HepG2 (cell line): Measurements from ENCODE around the gene SEBOX. TPM values are rescaled to one million over a fixed set of nuclear protein-coding genes. Genes with fewer than 3 reads are reported as not detected.

Experiments
- HDAC6 ChIP-seq: fragments of 200-600 bp; sonication (generic); IDR thresholded peaks from 2 replicates; pipeline ENCODE4 v1.7.0; 2017; ENCODE audit warnings: mild to moderate bottlenecking, antibody characterized with exemption, low read length, low read depth
- NFE2 ChIP-seq: sonication (generic); formaldehyde crosslinking; IDR thresholded peaks from 2 replicates; pipeline ENCODE4 v1.4.0; 2020; ENCODE audit warnings: missing genetic modification reagents
- NPAS2 ChIP-seq: sonication (generic); formaldehyde crosslinking; IDR thresholded peaks from 2 replicates; pipeline ENCODE4 v1.8.0; 2022; ENCODE audit warnings: mild to moderate bottlenecking, missing genetic modification reagents, borderline replicate concordance
- RBAK ChIP-seq: sonication (generic); formaldehyde crosslinking; IDR thresholded peaks from 2 replicates; pipeline ENCODE4 v1.5.1; 2020; ENCODE audit warnings: mild to moderate bottlenecking, missing genetic modification reagents
- SP4 ChIP-seq: sonication (generic); formaldehyde crosslinking; IDR thresholded peaks from 2 replicates; pipeline ENCODE4 v1.8.1; 2023; ENCODE audit warnings: mild to moderate bottlenecking, missing genetic modification reagents
- ZNF251 ChIP-seq: sonication (generic); formaldehyde crosslinking; IDR thresholded peaks from 2 replicates; pipeline ENCODE4 v1.9.0; 2021; ENCODE audit warnings: mild to moderate bottlenecking, missing genetic modification reagents
- ZNF678 ChIP-seq: sonication (generic); formaldehyde crosslinking; IDR thresholded peaks from 2 replicates; pipeline ENCODE4 v1.4.0; 2020; ENCODE audit warnings: mild to moderate bottlenecking, missing genetic modification reagents
- ZNF7 ChIP-seq: IDR thresholded peaks from 2 replicates; pipeline ENCODE4 v1.6.1; 2016; ENCODE audit warnings: missing biosample characterization, missing genetic modification reagents
- ZNF776 ChIP-seq: sonication (generic); formaldehyde crosslinking; IDR thresholded peaks from 2 replicates; pipeline ENCODE4 v1.4.0; 2020; ENCODE audit warnings: mild to moderate bottlenecking, missing genetic modification reagents
- polyA plus RNA-seq, 8 experiments: library from polyadenylated mRNA; depleted of rRNA in 3 of 8; stranded (reverse) in 7 of 8; unstranded in 1 of 8; fragments of >200 nt; fragmentation: Illumina TruSeq in 4 of 8; extraction: Trizol in 4 of 8; gene quantifications; 2 replicates each; pipeline versions ENCODE4 v1.2.1 to v1.2.3, GENCODE V29; 2011 to 2016; ENCODE audit warnings: low read depth in 4 of 8, missing spikeins in 1 of 8, mixed read lengths in 1 of 8; ENCODE audit not compliant: insufficient read depth in 1 of 8
- total RNA-seq, 5 experiments: library from RNA; depleted of rRNA; stranded (reverse); fragments of >200 nt; fragmentation: Illumina TruSeq; extraction: Trizol; gene quantifications; 2 replicates each; pipeline ENCODE4 v1.2.3, GENCODE V29; 2016; ENCODE audit warnings: low read depth in 1 of 5
- TF ChIP-seq, protein P1 (sequence below): sonication (generic); formaldehyde crosslinking; conservative IDR thresholded peaks from 2 replicates; pipeline ENCODE4 v1.8.1; 2023; ENCODE audit warnings: missing genetic modification reagents
- TF ChIP-seq, protein P2 (sequence below): sonication (generic); formaldehyde crosslinking; IDR thresholded peaks from 2 replicates; pipeline ENCODE4 v1.5.1; 2020; ENCODE audit warnings: missing genetic modification reagents, mild to moderate bottlenecking, borderline replicate concordance
- TF ChIP-seq, protein P3 (sequence below): sonication (generic); formaldehyde crosslinking; IDR thresholded peaks from 2 replicates; pipeline ENCODE4 v1.4.0; 2020; ENCODE audit warnings: mild to moderate bottlenecking, missing genetic modification reagents, borderline replicate concordance
- TF ChIP-seq, protein P4 (sequence below): sonication (generic); formaldehyde crosslinking; IDR thresholded peaks from 2 replicates; pipeline ENCODE4 v1.5.1; 2020; ENCODE audit warnings: missing genetic modification reagents, mild to moderate bottlenecking, borderline replicate concordance
- TF ChIP-seq, protein P5 (sequence below): sonication (generic); formaldehyde crosslinking; IDR thresholded peaks from 2 replicates; pipeline ENCODE4 v1.8.0; 2022; ENCODE audit warnings: mild to moderate bottlenecking, missing genetic modification reagents
- TF ChIP-seq, protein P6 (sequence below): sonication (generic); formaldehyde crosslinking; IDR thresholded peaks from 2 replicates; pipeline ENCODE4 v1.4.0; 2020; ENCODE audit warnings: mild to moderate bottlenecking, missing genetic modification reagents

The SEBOX gene
- total and polyA plus RNA-seq, 2 of the 13 experiments (the other 11 are each of a cell fraction or from before 2014, with no cell fraction given), result not detected

DNA sequence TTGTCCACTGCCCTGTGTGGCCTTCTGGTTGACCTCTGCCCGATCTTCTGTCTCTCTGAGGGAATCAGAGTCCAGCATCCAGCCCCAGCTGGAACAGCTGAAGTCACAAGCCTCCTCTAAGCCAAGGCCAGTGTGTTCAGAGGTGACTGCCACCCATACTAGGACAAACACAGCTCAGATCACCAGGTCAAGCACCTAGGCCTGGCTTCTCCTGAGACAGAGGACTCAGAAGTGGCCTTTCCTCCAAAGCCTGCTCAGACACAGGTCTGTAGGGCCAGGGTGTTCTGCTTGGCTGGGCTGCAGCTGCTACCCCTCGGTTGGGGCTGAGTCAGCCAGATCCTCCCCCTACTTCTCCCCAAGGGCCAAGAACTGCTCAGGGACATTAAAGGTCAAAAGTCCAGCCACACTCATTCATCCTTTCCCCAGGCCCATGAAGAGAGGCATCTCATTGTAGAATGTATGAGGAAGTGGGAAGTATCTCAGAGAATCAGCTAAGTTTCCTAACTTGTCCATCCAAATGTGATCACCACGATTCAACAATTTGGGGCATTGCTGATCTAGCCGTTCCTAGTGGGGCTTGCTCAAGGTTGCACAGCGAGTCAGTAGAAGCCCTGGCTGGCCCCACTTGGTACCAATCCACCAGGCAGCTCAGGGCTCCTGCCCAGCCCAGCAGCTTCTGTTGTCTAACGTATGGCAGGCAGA, 33.4 kb upstream of the SEBOX start (continued):
- TF ChIP-seq ZNF678 (CRISPR knock-in tag) (no peak), RBAK (CRISPR knock-in tag) (no peak), HDAC6 (no peak), NPAS2 (no peak), ZNF251 (no peak), SP4 (0 out of 2 replicates have a peak, but pooled peaks have one; percentile 44), ZNF7 (CRISPR knock-in tag) (no peak), NFE2 (no peak), ZNF776 (CRISPR knock-in tag) (no peak)
- TF ChIP-seq, protein P1, sequence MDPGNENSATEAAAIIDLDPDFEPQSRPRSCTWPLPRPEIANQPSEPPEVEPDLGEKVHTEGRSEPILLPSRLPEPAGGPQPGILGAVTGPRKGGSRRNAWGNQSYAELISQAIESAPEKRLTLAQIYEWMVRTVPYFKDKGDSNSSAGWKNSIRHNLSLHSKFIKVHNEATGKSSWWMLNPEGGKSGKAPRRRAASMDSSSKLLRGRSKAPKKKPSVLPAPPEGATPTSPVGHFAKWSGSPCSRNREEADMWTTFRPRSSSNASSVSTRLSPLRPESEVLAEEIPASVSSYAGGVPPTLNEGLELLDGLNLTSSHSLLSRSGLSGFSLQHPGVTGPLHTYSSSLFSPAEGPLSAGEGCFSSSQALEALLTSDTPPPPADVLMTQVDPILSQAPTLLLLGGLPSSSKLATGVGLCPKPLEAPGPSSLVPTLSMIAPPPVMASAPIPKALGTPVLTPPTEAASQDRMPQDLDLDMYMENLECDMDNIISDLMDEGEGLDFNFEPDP (CRISPR knock-in tag), result no peak
- TF ChIP-seq, protein P2, sequence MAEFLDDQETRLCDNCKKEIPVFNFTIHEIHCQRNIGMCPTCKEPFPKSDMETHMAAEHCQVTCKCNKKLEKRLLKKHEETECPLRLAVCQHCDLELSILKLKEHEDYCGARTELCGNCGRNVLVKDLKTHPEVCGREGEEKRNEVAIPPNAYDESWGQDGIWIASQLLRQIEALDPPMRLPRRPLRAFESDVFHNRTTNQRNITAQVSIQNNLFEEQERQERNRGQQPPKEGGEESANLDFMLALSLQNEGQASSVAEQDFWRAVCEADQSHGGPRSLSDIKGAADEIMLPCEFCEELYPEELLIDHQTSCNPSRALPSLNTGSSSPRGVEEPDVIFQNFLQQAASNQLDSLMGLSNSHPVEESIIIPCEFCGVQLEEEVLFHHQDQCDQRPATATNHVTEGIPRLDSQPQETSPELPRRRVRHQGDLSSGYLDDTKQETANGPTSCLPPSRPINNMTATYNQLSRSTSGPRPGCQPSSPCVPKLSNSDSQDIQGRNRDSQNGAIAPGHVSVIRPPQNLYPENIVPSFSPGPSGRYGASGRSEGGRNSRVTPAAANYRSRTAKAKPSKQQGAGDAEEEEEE, result no peak
- TF ChIP-seq, protein P3, sequence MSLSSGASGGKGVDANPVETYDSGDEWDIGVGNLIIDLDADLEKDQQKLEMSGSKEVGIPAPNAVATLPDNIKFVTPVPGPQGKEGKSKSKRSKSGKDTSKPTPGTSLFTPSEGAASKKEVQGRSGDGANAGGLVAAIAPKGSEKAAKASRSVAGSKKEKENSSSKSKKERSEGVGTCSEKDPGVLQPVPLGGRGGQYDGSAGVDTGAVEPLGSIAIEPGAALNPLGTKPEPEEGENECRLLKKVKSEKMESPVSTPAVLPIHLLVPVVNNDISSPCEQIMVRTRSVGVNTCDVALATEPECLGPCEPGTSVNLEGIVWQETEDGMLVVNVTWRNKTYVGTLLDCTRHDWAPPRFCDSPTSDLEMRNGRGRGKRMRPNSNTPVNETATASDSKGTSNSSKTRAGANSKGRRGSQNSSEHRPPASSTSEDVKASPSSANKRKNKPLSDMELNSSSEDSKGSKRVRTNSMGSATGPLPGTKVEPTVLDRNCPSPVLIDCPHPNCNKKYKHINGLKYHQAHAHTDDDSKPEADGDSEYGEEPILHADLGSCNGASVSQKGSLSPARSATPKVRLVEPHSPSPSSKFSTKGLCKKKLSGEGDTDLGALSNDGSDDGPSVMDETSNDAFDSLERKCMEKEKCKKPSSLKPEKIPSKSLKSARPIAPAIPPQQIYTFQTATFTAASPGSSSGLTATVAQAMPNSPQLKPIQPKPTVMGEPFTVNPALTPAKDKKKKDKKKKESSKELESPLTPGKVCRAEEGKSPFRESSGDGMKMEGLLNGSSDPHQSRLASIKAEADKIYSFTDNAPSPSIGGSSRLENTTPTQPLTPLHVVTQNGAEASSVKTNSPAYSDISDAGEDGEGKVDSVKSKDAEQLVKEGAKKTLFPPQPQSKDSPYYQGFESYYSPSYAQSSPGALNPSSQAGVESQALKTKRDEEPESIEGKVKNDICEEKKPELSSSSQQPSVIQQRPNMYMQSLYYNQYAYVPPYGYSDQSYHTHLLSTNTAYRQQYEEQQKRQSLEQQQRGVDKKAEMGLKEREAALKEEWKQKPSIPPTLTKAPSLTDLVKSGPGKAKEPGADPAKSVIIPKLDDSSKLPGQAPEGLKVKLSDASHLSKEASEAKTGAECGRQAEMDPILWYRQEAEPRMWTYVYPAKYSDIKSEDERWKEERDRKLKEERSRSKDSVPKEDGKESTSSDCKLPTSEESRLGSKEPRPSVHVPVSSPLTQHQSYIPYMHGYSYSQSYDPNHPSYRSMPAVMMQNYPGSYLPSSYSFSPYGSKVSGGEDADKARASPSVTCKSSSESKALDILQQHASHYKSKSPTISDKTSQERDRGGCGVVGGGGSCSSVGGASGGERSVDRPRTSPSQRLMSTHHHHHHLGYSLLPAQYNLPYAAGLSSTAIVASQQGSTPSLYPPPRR (CRISPR knock-in tag), result 0 out of 2 replicates have a peak, but pooled peaks have one; percentile 24
- TF ChIP-seq, protein P4, sequence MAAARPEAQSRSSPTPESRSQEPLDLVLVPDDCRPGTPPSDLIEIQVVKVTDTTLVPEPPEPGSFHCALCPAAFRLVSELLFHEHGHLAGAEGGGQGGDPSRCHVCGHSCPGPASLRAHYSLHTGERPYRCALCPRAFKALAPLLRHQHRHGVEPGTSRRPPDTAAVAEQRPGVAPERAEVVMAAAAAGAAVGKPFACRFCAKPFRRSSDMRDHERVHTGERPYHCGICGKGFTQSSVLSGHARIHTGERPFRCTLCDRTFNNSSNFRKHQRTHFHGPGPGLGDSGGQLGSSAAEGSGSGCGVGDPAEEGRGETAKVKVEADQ (CRISPR knock-in tag), result no peak
- TF ChIP-seq, protein P5, sequence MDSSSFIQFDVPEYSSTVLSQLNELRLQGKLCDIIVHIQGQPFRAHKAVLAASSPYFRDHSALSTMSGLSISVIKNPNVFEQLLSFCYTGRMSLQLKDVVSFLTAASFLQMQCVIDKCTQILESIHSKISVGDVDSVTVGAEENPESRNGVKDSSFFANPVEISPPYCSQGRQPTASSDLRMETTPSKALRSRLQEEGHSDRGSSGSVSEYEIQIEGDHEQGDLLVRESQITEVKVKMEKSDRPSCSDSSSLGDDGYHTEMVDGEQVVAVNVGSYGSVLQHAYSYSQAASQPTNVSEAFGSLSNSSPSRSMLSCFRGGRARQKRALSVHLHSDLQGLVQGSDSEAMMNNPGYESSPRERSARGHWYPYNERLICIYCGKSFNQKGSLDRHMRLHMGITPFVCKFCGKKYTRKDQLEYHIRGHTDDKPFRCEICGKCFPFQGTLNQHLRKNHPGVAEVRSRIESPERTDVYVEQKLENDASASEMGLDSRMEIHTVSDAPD (CRISPR knock-in tag), result no peak
- TF ChIP-seq, protein P6, sequence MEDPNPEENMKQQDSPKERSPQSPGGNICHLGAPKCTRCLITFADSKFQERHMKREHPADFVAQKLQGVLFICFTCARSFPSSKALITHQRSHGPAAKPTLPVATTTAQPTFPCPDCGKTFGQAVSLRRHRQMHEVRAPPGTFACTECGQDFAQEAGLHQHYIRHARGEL, result no peak
